Embryonic facial prominence (tissue), 1 donor: ENCODE measurements around the gene PLET1.

ENCODE experiments used
- DNase-seq: peaks from one replicate; pipeline ENCODE4 v3.0.0-alpha.2; 2016; ENCODE audit errors: extremely low spot score

PLET1 gene

DNA sequence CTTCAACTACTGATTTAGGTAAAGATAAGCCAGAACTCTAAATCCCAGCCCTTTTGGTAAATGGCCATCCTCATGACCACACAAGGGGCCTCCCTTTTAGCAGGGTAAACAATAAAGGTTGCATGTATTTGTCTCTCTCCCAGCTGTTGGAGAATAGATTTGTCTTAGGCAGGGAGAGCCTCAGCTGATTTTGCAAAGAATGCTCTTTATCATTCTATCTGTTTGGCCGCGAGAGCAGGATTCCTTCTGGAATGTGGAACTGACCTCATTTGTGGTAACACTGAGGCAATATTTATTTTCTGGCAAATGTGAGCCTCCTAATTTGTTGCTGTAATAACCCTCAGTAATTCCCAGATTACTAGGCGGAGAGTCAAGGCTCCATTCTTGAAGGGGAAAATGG, 19.2 kb downstream of the PLET1 start:
- DNase-seq = no peak

- DNase-seq = no peak
These were observed 22.6 kb downstream of the PLET1 start for GRCh38 chr11:112238041-112238440.

DNA sequence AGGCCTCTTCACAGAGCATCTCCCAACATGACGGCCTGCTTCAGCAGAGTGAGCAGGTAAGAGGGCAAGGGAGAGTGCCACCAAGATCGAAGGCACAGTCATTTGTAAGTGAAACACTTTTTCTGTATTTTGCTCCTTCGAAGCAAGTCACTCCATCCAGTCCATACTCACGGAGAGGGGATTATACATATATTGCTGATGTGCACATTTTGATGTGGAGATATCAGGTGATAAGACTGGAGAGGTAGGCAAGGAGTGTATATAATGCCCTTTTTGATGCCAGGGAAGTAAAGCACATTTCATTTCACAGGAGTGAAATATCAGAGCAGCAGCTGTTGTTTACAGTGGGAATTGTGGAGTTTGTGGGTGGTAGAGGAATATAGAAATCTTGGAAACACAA, 23.2 kb downstream of the PLET1 start:
- DNase-seq = no peak

DNA sequence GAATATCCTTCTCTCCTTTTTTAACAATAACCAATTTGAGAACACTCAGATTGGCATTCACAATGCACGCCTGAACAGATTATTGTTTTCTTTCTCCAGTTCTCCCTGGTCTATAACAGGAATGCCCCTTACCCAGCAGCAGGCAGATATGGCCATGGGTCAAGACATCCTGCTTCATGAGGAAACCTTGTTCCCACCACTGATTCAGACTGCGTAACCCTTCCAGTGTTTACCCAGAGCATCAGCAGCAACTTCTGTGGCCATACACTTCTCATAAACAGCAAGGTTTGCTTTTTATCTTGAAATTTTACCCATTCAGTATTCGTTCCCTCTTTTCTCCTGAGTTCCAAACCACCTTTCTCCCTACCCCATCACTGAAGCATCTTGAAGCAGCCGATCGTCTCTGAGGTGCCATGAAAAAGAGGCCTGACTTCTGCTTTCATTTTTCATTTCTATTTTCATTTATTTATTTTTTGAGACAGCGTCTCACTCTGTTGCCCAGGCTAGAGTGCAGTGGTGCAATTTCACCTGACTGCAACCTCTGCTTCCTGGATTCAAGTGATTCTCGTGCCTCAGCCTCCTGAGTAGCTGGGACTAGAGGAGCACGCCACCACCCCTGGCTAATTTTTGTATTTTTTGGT, 24.8 kb downstream of the PLET1 start:
- DNase-seq = no peak

- DNase-seq = no peak
These were observed 28.7 kb downstream of the PLET1 start for GRCh38 chr11:112231952-112232351.

GRCh38 chr11:112229746-112230433, 30.8 kb downstream of the PLET1 start:
- DNase-seq = no peak

- DNase-seq = no peak
These were observed 31.5 kb downstream of the PLET1 start for GRCh38 chr11:112229159-112229558.

- DNase-seq = no peak
These were observed 32.0 kb downstream of the PLET1 start for GRCh38 chr11:112228706-112229105.

DNA sequence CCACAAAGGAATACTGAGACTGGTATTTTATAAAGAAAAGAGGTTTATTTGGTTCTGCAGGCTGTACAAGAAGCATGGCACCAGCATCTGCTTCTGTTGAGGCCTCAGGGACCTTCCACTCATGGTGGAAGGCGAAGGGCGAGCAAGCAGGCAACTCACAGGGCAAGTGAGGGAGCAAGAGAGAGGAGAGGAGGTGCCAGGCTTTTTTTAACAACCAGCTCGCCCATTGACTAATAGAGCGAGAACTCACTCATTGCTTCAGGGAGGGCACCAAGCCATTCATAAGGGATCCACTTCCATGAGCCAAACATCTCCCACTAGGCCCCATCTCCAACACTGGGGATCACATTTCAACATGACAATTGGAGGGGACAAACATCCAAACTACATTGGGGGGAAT, 33.2 kb downstream of the PLET1 start:
- DNase-seq = no peak

DNA sequence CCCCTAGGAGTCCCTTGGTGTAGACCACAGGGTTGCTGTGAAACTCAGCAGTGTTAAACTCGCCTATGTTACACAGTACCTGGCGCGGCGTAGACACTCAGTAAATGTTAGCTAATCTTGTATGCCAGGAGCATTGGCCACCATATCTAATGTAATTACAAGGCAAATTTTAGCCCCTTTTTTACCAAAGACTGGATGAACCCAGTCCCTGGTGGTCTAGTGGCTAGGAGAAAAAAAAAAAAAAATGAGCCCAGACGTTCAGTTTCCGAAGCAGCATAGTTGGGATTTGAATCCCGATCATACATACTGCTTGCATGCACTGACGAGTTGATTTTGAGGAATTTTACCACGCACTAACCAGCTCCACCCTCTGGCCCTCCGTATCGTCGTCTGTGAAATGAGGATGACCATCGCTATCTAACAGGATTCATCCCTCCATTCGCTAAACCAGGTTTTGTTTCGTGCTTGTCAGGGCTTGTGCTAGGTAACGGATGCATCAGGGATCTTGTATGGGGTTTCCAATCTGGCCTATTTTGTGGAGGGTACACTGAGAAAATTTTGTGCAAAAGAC, 33.7 kb downstream of the PLET1 start:
- peak; percentile 46 for DNase-seq

- DNase-seq = peak; percentile 68
These were observed 34.4 kb downstream of the PLET1 start, which contains the start of gene PTS for GRCh38 chr11:112226062-112226830. PTS (plus strand) TSS chr11:112226428; CDS start chr11:112226444, 16 bp downstream.

- DNase-seq = no peak
These were observed 35.0 kb downstream of the PLET1 start for GRCh38 chr11:112225753-112226061.

DNA sequence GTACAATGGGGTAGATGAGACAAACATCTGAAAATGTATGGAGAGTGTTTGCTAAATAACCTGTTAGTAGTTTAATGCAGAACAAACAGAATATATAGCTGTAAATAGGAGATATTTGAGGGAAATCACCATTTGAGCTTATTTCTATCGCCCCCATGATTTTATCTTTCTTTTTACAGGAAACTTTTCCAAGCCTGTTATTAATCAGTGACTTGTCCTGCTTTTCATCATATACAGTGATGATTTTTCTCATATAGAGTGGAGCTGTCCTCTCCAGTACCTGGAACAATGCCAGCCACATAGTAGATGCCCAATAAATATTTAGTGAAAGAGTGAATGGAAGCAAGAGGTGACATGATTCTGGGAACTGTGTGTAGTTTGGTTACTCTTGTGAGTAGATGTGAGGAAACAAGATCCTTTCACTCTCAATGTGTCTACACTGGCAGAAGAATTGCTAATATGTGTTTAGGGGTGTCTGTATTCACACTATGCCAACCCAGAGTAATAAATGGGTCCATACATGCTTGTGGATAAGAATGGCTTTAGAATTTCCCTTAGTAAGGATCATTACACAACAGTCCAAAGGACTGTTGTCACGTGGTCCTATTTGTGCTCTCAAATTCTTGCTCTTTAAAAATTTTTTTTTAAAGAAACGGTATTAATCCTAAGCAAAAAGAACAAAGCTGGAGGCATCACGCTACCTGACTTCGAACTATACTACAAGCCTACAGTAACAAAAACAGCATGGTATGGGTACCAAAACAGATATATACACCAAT, 36.7 kb downstream of the PLET1 start:
- DNase-seq = no peak

DNA sequence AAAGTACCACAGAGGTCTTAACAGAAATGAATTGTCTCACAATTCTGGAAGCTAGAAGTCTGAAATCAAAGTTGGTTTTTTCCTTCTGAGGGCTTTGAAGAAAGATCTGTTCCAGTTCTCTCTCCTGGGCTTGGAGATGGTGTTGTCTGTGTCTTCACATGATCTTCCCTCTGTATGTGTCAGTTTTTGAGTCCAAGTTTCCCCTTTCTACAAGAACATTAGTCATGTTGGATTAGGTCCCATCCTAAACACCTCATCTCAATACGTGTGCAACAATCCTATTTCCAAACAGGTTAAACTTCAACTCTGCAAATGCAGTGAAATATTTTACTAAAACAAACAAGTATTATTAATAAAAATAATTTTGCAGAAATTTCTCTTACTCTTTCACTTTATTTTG, 37.5 kb downstream of the PLET1 start:
- no peak for DNase-seq

- DNase-seq = no peak
These were observed 38.4 kb downstream of the PLET1 start for GRCh38 chr11:112222303-112222702.

DNA sequence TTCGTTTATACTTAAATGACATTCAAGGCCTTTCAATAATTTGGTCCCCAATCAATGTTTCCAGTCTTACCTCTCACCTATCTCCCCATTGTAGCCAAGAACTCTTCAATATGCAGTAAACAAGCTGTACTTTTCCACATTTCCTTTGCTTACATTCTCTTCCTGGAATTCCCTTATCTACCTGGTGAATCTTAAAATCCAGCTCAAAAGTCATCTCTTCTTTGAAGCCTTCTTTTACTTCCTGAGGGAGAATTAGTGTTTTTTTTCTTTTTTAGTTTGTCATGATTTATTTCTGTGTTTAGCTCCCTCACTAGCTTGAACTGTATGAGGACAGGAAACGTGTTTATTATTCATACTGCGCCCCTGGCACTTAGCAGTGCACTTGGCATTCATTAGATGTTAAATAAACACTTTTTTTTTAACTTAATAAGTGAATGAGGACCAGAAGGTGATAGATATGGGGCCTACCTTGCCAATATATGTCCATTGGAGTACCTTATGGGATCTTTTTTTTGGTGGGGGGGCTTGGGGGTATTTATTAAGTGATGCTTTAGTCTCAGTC, 39.3 kb downstream of the PLET1 start:
- no peak for DNase-seq

DNA sequence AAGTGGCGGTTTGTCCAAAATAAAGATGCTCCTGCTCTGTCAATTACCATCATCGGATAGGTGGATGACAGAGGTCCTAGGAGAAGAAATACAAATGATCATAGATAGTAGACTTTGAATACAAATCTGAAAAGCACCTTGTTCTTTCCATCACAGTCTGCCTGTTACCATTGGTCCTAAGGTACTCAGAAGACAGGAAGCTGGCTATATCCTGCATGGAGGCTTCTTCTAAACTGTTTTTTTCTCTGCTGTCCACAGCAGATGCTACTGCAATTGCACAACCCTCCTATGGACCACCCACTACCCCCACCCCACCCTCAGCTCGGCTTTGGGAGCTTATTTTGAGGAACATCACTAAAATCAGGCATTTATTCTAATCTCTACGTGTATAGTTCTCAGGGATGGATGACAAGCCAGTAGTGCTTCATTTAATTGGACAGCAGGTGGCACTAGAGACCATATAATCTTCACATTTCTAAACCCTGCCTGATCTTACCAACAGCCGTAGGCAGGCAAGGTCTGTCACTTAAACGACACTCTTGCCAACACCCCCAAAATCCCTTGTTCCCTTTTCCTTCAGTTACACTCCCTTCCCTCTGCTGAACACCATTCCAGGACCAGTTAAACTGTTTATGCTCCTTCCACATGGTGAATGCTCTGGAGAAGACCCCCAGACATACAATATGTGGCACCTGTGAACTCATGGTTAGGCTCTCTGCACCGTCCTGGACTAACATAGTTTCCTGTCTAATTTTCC, 41.0 kb downstream of the PLET1 start:
- peak; percentile 69 for DNase-seq

GRCh38 chr11:112216561-112217105, 44.0 kb downstream of the PLET1 start:
- DNase-seq = no peak

- DNase-seq = no peak
These were observed 45.0 kb downstream of the PLET1 start for GRCh38 chr11:112215621-112216020.

DNA sequence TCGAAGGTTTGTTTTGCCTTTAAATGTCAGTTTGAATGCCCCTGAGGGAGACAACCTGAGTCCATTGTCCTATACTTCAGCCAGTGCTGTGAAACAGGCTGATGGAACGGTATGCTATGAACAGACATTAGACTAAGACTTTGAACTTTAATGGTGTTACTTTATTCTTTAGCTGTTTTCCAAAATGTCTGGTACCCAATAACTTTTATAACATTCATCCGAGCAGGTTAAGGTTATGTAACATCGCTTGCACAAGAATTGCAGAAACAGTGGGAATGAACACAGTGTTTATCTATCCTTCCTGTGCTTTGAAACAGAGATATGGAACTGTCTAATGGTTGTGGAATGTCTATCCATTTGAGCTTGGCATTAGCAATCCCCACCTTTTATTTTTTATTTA, 46.9 kb downstream of the PLET1 start:
- no peak for DNase-seq
